NCI-H2171 (cell line): ENCODE measurements around the gene ASTN2.

Source experiments
- DNase-seq: peaks from one replicate; lab custom pipeline; 2025; lab: John Stamatoyannopoulos, UW

The ASTN2 gene

DNA sequence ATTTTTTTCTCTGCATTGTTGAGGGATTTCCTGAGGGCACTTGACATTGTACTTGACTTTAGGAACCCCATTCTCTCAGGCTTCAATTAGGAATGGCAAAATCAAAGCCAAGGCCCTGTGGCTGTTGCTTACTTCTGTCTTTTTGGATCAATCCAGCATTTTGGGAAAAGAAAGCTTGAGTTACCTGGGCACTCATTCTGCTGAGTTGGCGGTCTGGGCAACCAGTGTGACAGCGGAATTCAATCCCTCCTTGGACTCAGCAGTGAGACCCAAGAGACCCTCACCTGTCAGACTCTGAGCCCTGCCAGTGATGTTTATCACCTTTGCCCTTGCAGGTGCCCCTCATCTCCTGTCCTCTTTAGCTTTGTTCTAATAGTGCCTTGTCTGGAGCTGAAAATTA, 1036.0 kb downstream of the ASTN2 start:
- no peak for DNase-seq

DNA sequence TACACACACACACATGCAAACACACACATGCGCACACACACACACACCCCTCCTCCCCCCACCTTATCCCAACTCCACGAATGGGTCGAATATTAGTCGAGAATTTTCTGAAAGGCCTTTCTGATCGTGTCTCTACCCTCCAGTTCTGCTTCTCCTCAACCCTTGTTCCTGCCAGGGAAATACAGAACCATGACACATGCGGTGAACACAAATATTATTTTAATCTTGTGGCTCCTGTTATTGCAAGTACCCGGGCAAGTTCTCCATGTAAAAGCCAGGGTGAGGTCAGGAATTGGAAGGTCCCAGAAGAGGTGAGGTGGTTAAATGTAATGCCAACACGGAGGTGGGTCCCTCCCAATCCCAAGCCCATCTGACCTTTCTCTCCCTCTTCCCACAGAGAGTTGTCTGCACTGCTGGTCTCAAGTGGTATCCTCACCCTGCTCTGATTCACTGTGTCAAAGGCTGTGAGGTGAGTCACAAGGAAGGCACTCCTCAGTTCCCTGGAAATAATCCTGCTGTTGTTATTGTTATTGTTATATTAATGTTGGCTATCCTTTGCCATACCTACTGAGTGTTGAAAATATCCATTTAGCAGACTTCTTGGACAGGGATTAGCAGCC, 1037.6 kb downstream of the ASTN2 start:
- no peak for DNase-seq
